ENCODE measurements around the gene NT5DC2. TPM values are rescaled to one million over a fixed set of nuclear protein-coding genes. Genes with fewer than 3 reads are reported as not detected.
A peak's percentile ranks its signal among the peaks of the same experiment; 100 is the strongest.

The NT5DC2 gene
- total RNA-seq, 1 donor from 2014 or later: 392 TPM

GRCh38 chr3:52494886-52495495, 38.7 kb downstream of the NT5DC2 start, which contains the start of gene STAB1:
Gene STAB1 (plus strand): TSS chr3:52495338. CDS start chr3:52495414, 76 bp downstream.
- Mint-ChIP-seq H3K4me1 (peaks cover 4% of the 10 kb centered on the region), H3K9me3 (no peaks in the 10 kb centered on the region), H3K36me3 (ENCODE audit: low read depth) (no peaks in the 10 kb centered on the region), H3K27me3 (ENCODE audit: low read depth) (peaks cover 3% of the 10 kb centered on the region), H3K27ac (ENCODE audit: unreplicated experiment) (peak within 1 kb of the TSS; percentile 81), H3K4me3 (peak within 1 kb of the TSS; percentile 72)
- no peak for TF ChIP-seq CTCF (conservative IDR thresholded peaks at IDR 0.05)
- no peak for DNase-seq (ENCODE audit: low read depth, low spot score)

GRCh38 chr3:52494445-52494844, 39.2 kb downstream of the NT5DC2 start:
- TF ChIP-seq CTCF (conservative IDR thresholded peaks at IDR 0.05): no peak
- peaks cover 3% of the 10 kb centered on the region for H3K27me3 Mint-ChIP-seq (ENCODE audit: low read depth)
- no peaks in the 10 kb centered on the region for H3K9me3 Mint-ChIP-seq
- no peak for DNase-seq (ENCODE audit: low read depth, low spot score)
- H3K36me3 Mint-ChIP-seq (ENCODE audit: low read depth): no peaks in the 10 kb centered on the region
- peaks cover 4% of the 10 kb centered on the region for H3K4me1 Mint-ChIP-seq
- H3K27ac Mint-ChIP-seq (ENCODE audit: unreplicated experiment): peak overlapping the region; percentile 81
- peak overlapping the region; percentile 72 for H3K4me3 Mint-ChIP-seq

- H3K9me3 Mint-ChIP-seq: no peaks in the 10 kb centered on the region
- peaks cover 4% of the 10 kb centered on the region for H3K4me1 Mint-ChIP-seq
- H3K36me3 Mint-ChIP-seq (ENCODE audit: low read depth): peaks cover 2% of the 10 kb centered on the region
- H3K4me3 Mint-ChIP-seq: no peak overlapping the region
- H3K27me3 Mint-ChIP-seq (ENCODE audit: low read depth): peaks cover 3% of the 10 kb centered on the region
- H3K27ac Mint-ChIP-seq (ENCODE audit: unreplicated experiment): no peak overlapping the region
- no peak for DNase-seq (ENCODE audit: low read depth, low spot score)
- TF ChIP-seq CTCF (conservative IDR thresholded peaks at IDR 0.05): no peak
These were observed 40.2 kb downstream of the NT5DC2 start for GRCh38 chr3:52493232-52494017.

- Mint-ChIP-seq H3K27me3 (ENCODE audit: low read depth) (peaks cover 3% of the 10 kb centered on the region), H3K27ac (ENCODE audit: unreplicated experiment) (no peak overlapping the region), H3K4me1 (peaks cover 4% of the 10 kb centered on the region), H3K9me3 (no peaks in the 10 kb centered on the region), H3K36me3 (ENCODE audit: low read depth) (peaks cover 2% of the 10 kb centered on the region), H3K4me3 (no peak overlapping the region)
- no peak for DNase-seq (ENCODE audit: low read depth, low spot score)
- TF ChIP-seq CTCF (conservative IDR thresholded peaks at IDR 0.05): no peak
These were observed 41.6 kb downstream of the NT5DC2 start for GRCh38 chr3:52492059-52492458.

GRCh38 chr3:52490939-52491526, 42.6 kb downstream of the NT5DC2 start:
- Mint-ChIP-seq H3K4me1 (peaks cover 4% of the 10 kb centered on the region), H3K4me3 (peak overlapping the region; percentile 35), H3K9me3 (no peaks in the 10 kb centered on the region), H3K27me3 (ENCODE audit: low read depth) (peaks cover 3% of the 10 kb centered on the region), H3K27ac (ENCODE audit: unreplicated experiment) (no peak overlapping the region), H3K36me3 (ENCODE audit: low read depth) (peaks cover 2% of the 10 kb centered on the region)
- DNase-seq (ENCODE audit: low read depth, low spot score): no peak
- no peak for TF ChIP-seq CTCF (conservative IDR thresholded peaks at IDR 0.05)
